HG03432 (cell line): Measurements from ENCODE around the gene CALR3.
"Not testable (repeated sequence)": the region's sequence is repeated elsewhere in the genome, so short reads cannot be mapped to it uniquely, and the experiment has no call there.

Source experiments
- ATAC-seq: cut with Tn5 transposase; IDR thresholded peaks from one replicate; pipeline ENCODE4 v1.9.1; 2021; ENCODE audit warnings: mild to moderate bottlenecking, moderate library complexity; ENCODE audit not compliant: unreplicated experiment

CALR3 gene

GRCh38 chr19:16497837-16498236, 1.9 kb upstream of the CALR3 start:
- ATAC-seq, result no peak

GRCh38 chr19:16497042-16497441, 1.1 kb upstream of the CALR3 start:
- ATAC-seq, result no peak

GRCh38 chr19:16496613-16496983, 631 bp upstream of the CALR3 start:
- ATAC-seq, result no peak

- not testable (repeated sequence) for ATAC-seq
These were observed 9.5 kb downstream of the CALR3 start for GRCh38 chr19:16486476-16486875.

- no peak for ATAC-seq
These were observed 13.2 kb downstream of the CALR3 start for GRCh38 chr19:16482745-16483144.

- no peak for ATAC-seq
These were observed 18.7 kb downstream of the CALR3 start for GRCh38 chr19:16477311-16477710.

GRCh38 chr19:16476401-16476800, 19.6 kb downstream of the CALR3 start:
- ATAC-seq, result no peak

- no peak for ATAC-seq
These were observed 22.0 kb downstream of the CALR3 start for GRCh38 chr19:16473875-16474392.

- ATAC-seq, result no peak
These were observed 23.0 kb downstream of the CALR3 start for GRCh38 chr19:16472992-16473391.

GRCh38 chr19:16472559-16472899, 23.4 kb downstream of the CALR3 start:
- ATAC-seq, result not testable (repeated sequence)

- peak; percentile 34 for ATAC-seq
These were observed 24.8 kb downstream of the CALR3 start for GRCh38 chr19:16470911-16471811.

- ATAC-seq, result no peak
These were observed 25.4 kb downstream of the CALR3 start for GRCh38 chr19:16470541-16470910.

- no peak for ATAC-seq
These were observed 28.4 kb downstream of the CALR3 start for GRCh38 chr19:16467581-16467980.

GRCh38 chr19:16466802-16467427, 29.1 kb downstream of the CALR3 start:
- ATAC-seq, result not testable (repeated sequence)

- ATAC-seq, result no peak
These were observed 30.7 kb downstream of the CALR3 start for GRCh38 chr19:16465239-16465638.

GRCh38 chr19:16463991-16464575, 31.9 kb downstream of the CALR3 start:
- no peak for ATAC-seq

- no peak for ATAC-seq
These were observed 32.5 kb downstream of the CALR3 start for GRCh38 chr19:16463341-16463990.

GRCh38 chr19:16462757-16463250, 33.2 kb downstream of the CALR3 start:
- no peak for ATAC-seq

GRCh38 chr19:16461630-16462051, 34.3 kb downstream of the CALR3 start:
- no peak for ATAC-seq

GRCh38 chr19:16460454-16460853, 35.5 kb downstream of the CALR3 start:
- ATAC-seq, result no peak

GRCh38 chr19:16459680-16460079, 36.3 kb downstream of the CALR3 start:
- ATAC-seq, result no peak
